22Rv1 (cell line): ENCODE measurements around the gene YPEL1.

Source experiments
- CTCF ChIP-seq: fragments of 450-650 bp; IDR thresholded peaks from 2 replicates; pipeline ENCODE4 v1.5.1; 2017; ENCODE audit warnings: mild to moderate bottlenecking
- ZFX ChIP-seq: fragments of 450-650 bp; IDR thresholded peaks from 2 replicates; pipeline ENCODE4 v1.6.1; 2017; ENCODE audit warnings: antibody characterized with exemption, borderline replicate concordance

- TF ChIP-seq CTCF (peak; percentile 47), ZFX (no peak)
These were observed 22.1 kb downstream of the YPEL1 start for GRCh38 chr22:21713428-21714058.
